ENCODE measurements around the gene FLOT2.

GRCh38 chr17:28879886-28880571 is 17.5 kb downstream of the FLOT2 start:
- TF ChIP-seq CTCF (IDR thresholded peaks at IDR 0.05) (no peak), POLR2A (IDR thresholded peaks at IDR 0.05) (no peak)

All from lower leg skin (tissue), 3 donors.